ENCODE results near the gene LYZL4.

LYZL4 gene

DNA sequence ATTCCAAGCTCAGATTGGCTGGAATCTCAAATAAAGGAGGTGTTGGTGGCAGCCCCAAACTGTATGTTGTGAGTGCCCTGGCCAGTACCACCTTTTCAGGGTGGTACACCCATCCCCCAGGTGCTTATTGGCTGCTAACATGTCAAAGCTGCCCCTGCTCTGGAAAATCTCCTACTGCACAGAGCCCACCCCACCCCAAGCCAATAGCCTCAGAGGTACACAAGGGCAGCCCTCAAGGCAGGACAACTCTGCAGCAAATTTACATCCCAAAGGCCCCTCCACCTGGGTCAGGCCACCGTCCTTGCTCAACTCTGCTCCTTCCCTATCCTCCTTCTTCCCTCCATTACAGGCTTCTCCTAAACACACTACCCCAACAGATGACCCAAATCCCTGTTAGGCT is 37.1 kb upstream of the LYZL4 start:
- H3K4me3 ChIP-seq (replicated peaks; ENCODE audit: low read depth, low read length) = no peak overlapping the region
- no peak for DNase-seq (ENCODE audit: low read depth)
- TF ChIP-seq, protein P1, sequence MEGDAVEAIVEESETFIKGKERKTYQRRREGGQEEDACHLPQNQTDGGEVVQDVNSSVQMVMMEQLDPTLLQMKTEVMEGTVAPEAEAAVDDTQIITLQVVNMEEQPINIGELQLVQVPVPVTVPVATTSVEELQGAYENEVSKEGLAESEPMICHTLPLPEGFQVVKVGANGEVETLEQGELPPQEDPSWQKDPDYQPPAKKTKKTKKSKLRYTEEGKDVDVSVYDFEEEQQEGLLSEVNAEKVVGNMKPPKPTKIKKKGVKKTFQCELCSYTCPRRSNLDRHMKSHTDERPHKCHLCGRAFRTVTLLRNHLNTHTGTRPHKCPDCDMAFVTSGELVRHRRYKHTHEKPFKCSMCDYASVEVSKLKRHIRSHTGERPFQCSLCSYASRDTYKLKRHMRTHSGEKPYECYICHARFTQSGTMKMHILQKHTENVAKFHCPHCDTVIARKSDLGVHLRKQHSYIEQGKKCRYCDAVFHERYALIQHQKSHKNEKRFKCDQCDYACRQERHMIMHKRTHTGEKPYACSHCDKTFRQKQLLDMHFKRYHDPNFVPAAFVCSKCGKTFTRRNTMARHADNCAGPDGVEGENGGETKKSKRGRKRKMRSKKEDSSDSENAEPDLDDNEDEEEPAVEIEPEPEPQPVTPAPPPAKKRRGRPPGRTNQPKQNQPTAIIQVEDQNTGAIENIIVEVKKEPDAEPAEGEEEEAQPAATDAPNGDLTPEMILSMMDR (IDR thresholded peaks at IDR 0.05; ENCODE audit: low read length, missing control alignments) = no peak

DNA sequence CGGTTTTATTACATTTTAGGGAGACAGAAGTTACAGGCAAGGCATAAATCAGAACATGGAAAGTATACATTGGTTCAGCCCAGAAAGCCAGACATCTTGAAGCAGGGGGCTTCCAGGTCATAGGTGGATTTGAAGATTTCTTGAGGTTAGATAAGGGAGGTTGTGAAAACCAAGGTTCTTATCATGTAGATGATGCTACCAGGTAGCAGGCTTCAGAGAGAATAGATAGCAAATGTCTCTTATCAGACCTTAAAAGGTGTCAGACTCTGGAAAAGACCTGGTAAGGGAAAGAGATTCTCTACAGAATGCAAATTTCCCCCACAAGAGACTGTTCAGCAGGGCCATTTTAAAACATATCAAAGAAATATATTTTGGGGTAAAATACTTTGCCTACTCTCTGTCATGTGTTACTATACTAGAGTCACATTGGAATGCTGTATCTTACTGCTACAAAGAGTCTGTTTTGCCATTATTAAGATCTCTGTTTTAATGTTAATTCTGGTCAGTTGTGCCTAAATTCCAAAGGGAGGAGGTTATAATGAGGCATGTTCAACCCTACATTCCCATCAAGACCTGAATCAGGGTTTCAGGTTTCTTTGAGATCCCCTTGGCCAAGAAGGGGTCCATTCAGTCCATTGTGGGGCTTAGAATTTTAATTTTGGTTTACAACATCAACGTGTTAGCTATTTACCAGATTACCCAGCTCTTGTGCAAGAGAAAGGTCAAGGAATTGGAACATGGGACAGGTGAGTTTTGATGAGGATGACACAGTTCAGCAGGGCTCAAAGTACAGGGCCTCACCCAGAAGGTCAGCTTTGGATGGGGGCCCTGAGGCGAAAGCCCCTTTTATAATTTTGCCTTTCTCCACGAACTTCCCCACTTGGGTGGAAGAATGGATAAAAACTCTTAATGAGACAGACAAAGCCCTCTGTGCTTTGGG is 36.0 kb upstream of the LYZL4 start:
- no peak overlapping the region for H3K4me3 ChIP-seq (replicated peaks; ENCODE audit: low read depth, low read length)
- no peak for DNase-seq (ENCODE audit: low read depth)
- TF ChIP-seq, protein P1 (IDR thresholded peaks at IDR 0.05; ENCODE audit: low read length, missing control alignments) = no peak

DNA sequence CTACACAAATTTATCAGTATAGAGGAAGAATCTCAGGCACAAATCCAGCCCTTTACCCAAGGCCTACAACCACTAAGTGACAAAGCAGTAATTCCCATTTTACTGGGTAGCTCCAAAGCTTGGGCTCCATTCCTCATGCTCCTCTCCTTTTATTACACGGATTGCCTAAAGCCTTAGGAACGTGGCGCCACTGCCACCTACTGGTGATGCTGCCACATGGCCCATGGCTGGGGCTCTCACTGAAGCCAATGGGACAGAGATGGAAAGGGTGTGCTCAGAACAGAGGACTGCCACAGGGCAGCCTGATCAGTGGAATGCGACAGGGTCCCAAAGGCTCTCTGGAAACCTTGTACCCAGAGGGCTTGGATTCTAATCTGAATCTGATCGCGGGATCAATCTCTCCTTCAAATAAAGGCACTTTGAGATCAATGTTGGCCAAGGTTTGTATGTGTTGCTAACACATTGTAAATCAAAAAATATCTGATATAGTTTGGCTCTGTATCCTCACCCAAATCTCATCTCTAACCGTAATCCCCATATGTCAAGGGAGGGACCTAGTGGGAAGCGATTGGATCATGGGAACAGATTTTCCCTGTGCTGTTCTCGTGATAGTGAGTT is 33.5 kb upstream of the LYZL4 start:
- TF ChIP-seq, protein P1 (IDR thresholded peaks at IDR 0.05; ENCODE audit: low read length, missing control alignments) = peak; percentile 100

DNA sequence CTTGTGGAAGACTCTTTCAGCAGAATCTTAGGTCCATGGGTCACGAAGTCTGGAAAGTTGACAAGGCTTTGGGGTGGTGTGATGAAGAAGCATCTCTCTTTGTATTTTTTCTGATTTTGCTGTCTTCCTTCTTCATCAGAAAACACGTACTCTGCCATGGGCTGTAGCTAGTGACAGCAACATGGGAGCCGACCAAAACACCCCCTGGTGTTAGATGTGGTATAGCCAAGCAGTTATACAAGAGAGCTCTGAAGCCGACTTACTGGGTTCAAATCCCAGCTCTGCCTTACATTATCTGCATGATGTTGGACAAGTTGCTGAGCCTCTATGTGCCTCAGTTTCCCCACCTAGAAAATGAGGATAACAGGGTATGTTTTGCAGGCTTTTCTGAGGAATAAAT is 32.9 kb upstream of the LYZL4 start:
- DNase-seq (ENCODE audit: low read depth) = no peak
- TF ChIP-seq, protein P1 (IDR thresholded peaks at IDR 0.05; ENCODE audit: low read length, missing control alignments) = no peak
- H3K4me3 ChIP-seq (replicated peaks; ENCODE audit: low read depth, low read length) = no peak overlapping the region

More for the DNA sequence above, 33.5 kb upstream of the LYZL4 start:
- H3K4me3 ChIP-seq (replicated peaks; ENCODE audit: low read depth, low read length) = no peak overlapping the region
- DNase-seq (ENCODE audit: low read depth) = peak; percentile 83

DNA sequence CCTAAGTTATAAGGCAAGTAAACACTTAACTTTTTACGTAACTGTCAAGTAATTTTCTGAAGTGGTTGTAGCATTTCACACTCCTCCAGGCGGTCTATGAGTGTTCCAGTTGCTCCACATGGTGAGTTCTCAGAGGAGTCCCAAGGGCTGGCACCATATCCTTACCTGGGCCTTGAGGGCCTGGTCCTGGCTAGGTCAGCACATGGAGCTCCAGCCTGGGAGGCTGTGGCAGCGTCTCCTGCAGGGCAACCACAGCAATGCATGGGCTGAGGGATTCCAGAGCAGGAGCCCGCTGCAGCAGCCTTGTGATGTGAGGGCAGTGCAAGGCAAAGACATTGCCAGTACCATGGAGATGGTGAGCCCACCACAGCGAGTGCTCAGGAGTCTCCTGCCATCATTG is 32.2 kb upstream of the LYZL4 start:
- TF ChIP-seq, protein P1 (IDR thresholded peaks at IDR 0.05; ENCODE audit: low read length, missing control alignments) = no peak
- DNase-seq (ENCODE audit: low read depth) = no peak
- no peak overlapping the region for H3K4me3 ChIP-seq (replicated peaks; ENCODE audit: low read depth, low read length)

DNA sequence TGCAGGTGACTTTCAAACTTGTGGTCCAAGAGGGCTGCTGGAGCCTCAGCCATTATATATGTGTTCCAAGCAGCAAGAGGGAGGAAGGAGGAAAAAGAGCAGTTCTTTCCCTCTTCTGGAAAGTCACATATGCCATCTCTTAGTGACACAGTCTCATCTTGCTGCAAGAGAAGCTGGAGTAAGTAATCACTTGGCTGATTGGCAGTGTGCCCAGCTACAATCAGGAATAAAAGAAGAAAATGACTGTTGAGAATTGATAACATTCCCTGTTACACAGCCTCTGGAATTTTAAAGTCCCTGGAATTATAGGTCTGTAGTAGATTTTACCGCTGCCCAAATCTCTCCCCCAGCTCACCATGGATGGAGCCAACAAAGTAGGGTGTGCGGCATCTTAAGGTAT is 31.4 kb upstream of the LYZL4 start:
- TF ChIP-seq, protein P1 (IDR thresholded peaks at IDR 0.05; ENCODE audit: low read length, missing control alignments) = no peak

More for the DNA sequence above, 31.4 kb upstream of the LYZL4 start:
- no peak overlapping the region for H3K4me3 ChIP-seq (replicated peaks; ENCODE audit: low read depth, low read length)
- DNase-seq (ENCODE audit: low read depth) = no peak
